Body of pancreas (tissue), 4 donors: ENCODE measurements around the gene SPAG5.

Experiments
- POLR2A ChIP-seq, 3 donors: fragments of 450-650 bp; IDR thresholded peaks; one replicate each; pipeline ENCODE4 v1.6.1; 2016; ENCODE audit warnings: antibody characterized with exemption in 3 of 3, mild to moderate bottlenecking in 2 of 3
- TF ChIP-seq, protein P1 (sequence below), 7 experiments: fragments of 450-650 bp in 4 of 7; fragments of 200-600 bp in 3 of 7; sonication (generic) in 3 of 7; IDR thresholded peaks; one replicate each; pipeline ENCODE4 v1.5.1; 2016 to 2019; ENCODE audit warnings: antibody characterized with exemption in 7 of 7

GRCh38 chr17:28551421-28552175 is 47.2 kb downstream of the SPAG5 start:
- TF ChIP-seq, protein P1, sequence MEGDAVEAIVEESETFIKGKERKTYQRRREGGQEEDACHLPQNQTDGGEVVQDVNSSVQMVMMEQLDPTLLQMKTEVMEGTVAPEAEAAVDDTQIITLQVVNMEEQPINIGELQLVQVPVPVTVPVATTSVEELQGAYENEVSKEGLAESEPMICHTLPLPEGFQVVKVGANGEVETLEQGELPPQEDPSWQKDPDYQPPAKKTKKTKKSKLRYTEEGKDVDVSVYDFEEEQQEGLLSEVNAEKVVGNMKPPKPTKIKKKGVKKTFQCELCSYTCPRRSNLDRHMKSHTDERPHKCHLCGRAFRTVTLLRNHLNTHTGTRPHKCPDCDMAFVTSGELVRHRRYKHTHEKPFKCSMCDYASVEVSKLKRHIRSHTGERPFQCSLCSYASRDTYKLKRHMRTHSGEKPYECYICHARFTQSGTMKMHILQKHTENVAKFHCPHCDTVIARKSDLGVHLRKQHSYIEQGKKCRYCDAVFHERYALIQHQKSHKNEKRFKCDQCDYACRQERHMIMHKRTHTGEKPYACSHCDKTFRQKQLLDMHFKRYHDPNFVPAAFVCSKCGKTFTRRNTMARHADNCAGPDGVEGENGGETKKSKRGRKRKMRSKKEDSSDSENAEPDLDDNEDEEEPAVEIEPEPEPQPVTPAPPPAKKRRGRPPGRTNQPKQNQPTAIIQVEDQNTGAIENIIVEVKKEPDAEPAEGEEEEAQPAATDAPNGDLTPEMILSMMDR (IDR thresholded peaks at IDR 0.05) = no peak
- no peak for TF ChIP-seq POLR2A (IDR thresholded peaks at IDR 0.05)
